Measurements from ENCODE around the gene SRGAP3. TPM values are rescaled to one million over a fixed set of nuclear protein-coding genes. Genes with fewer than 3 reads are reported as not detected.

The SRGAP3 gene
- total RNA-seq, 4 donors from 2014 or later: 13.1 to 84.9 (median 27.4) TPM

GRCh38 chr3:9196020-9196419, 53.4 kb downstream of the SRGAP3 start:
- H3K27ac ChIP-seq: no peak overlapping the region
- H3K4me1 ChIP-seq: peaks cover 4% of the 10 kb centered on the region
- no peaks in the 10 kb centered on the region for H3K27me3 ChIP-seq
- no peaks in the 10 kb centered on the region for H3K9me3 ChIP-seq
- H3K4me3 ChIP-seq: no peak overlapping the region
- H3K36me3 ChIP-seq: no peaks in the 10 kb centered on the region
- TF ChIP-seq, protein P1, sequence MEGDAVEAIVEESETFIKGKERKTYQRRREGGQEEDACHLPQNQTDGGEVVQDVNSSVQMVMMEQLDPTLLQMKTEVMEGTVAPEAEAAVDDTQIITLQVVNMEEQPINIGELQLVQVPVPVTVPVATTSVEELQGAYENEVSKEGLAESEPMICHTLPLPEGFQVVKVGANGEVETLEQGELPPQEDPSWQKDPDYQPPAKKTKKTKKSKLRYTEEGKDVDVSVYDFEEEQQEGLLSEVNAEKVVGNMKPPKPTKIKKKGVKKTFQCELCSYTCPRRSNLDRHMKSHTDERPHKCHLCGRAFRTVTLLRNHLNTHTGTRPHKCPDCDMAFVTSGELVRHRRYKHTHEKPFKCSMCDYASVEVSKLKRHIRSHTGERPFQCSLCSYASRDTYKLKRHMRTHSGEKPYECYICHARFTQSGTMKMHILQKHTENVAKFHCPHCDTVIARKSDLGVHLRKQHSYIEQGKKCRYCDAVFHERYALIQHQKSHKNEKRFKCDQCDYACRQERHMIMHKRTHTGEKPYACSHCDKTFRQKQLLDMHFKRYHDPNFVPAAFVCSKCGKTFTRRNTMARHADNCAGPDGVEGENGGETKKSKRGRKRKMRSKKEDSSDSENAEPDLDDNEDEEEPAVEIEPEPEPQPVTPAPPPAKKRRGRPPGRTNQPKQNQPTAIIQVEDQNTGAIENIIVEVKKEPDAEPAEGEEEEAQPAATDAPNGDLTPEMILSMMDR (IDR thresholded peaks at IDR 0.05): no peak
- TF ChIP-seq POLR2AphosphoS5 (IDR thresholded peaks at IDR 0.05) (no peak), POLR2A (IDR thresholded peaks at IDR 0.05) (no peak)
- no peak for DNase-seq (ENCODE audit: low spot score in 2 of 2)
- 83% methylated on average over 7 of the region's 7 CpGs for WGBS

DNA sequence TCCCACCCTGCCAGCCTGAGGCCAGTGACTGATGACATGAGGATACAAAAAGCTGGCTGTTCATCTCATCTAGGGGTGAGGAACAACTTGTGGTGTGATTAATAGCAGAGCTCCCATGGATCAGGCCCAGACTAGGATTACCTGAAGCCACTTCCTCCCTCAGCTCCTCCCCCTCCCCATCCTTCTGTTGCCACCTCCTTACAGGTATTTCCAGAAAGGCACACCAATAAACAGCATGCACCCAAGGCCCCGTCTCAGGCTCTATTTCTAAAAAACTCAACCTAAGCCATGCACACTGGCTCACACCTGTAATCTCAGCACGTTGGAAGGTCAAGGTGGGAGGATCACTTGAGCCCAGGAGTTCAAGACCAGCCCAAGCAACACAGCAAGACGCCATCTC, 54.1 kb downstream of the SRGAP3 start:
- Histone ChIP-seq H3K4me3 (no peak overlapping the region), H3K4me1 (no peaks in the 10 kb centered on the region), H3K36me3 (no peaks in the 10 kb centered on the region), H3K27me3 (no peaks in the 10 kb centered on the region), H3K9me3 (no peaks in the 10 kb centered on the region), H3K27ac (no peak overlapping the region)
- 94% methylated on average over 3 of the region's 3 CpGs for WGBS
- TF ChIP-seq POLR2A (IDR thresholded peaks at IDR 0.05) (no peak), POLR2AphosphoS5 (IDR thresholded peaks at IDR 0.05) (no peak), EP300 (IDR thresholded peaks at IDR 0.05) (no peak)
- TF ChIP-seq, protein P1 (IDR thresholded peaks at IDR 0.05): no peak
- no peak for DNase-seq (ENCODE audit: low spot score in 2 of 2)

DNA sequence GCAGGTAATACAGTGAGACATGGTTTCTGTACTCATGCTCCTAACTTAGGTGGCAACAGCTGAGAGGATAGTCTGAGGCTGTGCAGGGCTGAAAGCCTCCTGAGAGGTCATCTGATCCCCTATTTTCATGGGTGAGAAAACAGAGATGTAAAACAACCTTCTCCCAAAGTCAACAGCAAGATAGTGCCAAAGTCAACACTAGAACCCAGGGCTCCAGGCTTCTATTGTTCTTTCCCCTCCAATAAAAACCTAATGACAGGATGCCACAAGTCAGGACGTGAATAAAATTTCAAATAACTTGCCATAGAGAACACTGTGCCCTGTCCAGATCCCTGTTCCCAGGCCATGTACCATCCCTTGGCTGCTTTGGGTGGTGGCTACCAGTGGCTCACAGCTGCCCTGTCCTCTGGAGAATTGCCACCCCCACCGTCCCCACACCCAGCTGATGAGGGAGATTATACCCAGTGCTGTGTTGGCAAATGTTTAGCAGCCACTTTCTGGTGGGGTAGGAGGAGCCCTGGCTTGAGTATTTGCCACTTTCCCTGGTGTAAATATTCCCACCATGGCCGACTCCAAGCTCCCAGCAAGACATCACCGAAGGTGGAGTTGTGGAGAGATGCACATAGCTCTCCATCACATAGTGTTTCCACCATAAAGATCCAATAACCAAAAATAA, 54.8 kb downstream of the SRGAP3 start:
- Histone ChIP-seq H3K4me3 (no peak overlapping the region), H3K27me3 (no peaks in the 10 kb centered on the region), H3K4me1 (no peaks in the 10 kb centered on the region), H3K27ac (no peak overlapping the region), H3K9me3 (no peaks in the 10 kb centered on the region), H3K36me3 (no peaks in the 10 kb centered on the region)
- no peak for DNase-seq (ENCODE audit: low spot score in 2 of 2)
- TF ChIP-seq, protein P1 (IDR thresholded peaks at IDR 0.05): no peak
- TF ChIP-seq POLR2A (IDR thresholded peaks at IDR 0.05) (no peak), POLR2AphosphoS5 (IDR thresholded peaks at IDR 0.05) (no peak), EP300 (IDR thresholded peaks at IDR 0.05) (no peak)
- 76% methylated on average over 4 of the region's 4 CpGs for WGBS

- Histone ChIP-seq H3K27me3 (no peaks in the 10 kb centered on the region), H3K27ac (no peak overlapping the region), H3K4me1 (no peaks in the 10 kb centered on the region), H3K9me3 (no peaks in the 10 kb centered on the region), H3K4me3 (no peak overlapping the region), H3K36me3 (no peaks in the 10 kb centered on the region)
- DNase-seq (ENCODE audit: low spot score in 2 of 2): no peak
- TF ChIP-seq EP300 (IDR thresholded peaks at IDR 0.05) (no peak), POLR2AphosphoS5 (IDR thresholded peaks at IDR 0.05) (no peak), POLR2A (IDR thresholded peaks at IDR 0.05) (no peak)
- 88% methylated on average over 7 of the region's 10 CpGs for WGBS
Observed at GRCh38 chr3:9193633-9194195, 55.7 kb downstream of the SRGAP3 start.

- Histone ChIP-seq H3K27ac (no peak overlapping the region), H3K4me3 (no peak overlapping the region), H3K9me3 (no peaks in the 10 kb centered on the region), H3K36me3 (no peaks in the 10 kb centered on the region), H3K4me1 (no peaks in the 10 kb centered on the region), H3K27me3 (no peaks in the 10 kb centered on the region)
- DNase-seq (ENCODE audit: low spot score in 2 of 2): no peak
- 83% methylated on average over 4 of the region's 4 CpGs for WGBS
- TF ChIP-seq POLR2AphosphoS5 (IDR thresholded peaks at IDR 0.05) (no peak), EP300 (IDR thresholded peaks at IDR 0.05) (no peak), POLR2A (IDR thresholded peaks at IDR 0.05) (no peak)
- TF ChIP-seq, protein P1 (IDR thresholded peaks at IDR 0.05): no peak
Observed at GRCh38 chr3:9193211-9193610, 56.2 kb downstream of the SRGAP3 start.
